ENCODE results near the gene CLIC5. TPM values are rescaled to one million over a fixed set of nuclear protein-coding genes. Genes with fewer than 3 reads are reported as not detected.
A peak's percentile ranks its signal among the peaks of the same experiment; 100 is the strongest.
"Not testable (repeated sequence)": the region's sequence is repeated elsewhere in the genome, so short reads cannot be mapped to it uniquely, and the experiment has no call there.

Gene CLIC5
- total RNA-seq, 2 donors from 2014 or later = 170 to 205 TPM

GRCh38 chr6:45949256-45949655 lies 66.4 kb downstream of the CLIC5 start:
- intact Hi-C loops (cut with DNase I, micrococcal nuclease) = no loop called here
- peak; percentile 59 for ATAC-seq

DNA sequence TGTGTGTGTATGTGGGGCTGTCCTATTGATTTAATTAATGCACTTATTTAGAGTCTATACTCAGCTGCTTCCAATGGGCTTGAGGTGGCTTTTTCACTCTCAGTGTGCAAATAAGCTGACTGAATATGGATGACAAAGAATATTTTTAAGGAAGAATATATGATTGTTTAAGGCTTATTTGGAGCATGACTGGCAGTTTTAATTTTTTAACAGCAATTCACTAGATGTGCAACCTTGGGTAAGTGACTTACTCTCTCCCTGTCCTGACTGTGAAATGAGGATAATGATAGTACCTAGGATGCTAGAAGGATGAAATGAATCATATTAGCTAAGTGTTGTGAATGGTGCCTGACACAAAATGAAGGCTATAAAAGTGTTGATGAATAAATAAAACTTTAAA lies 67.9 kb downstream of the CLIC5 start:
- ATAC-seq (no peak), DNase-seq (no peak)
- intact Hi-C loops (cut with DNase I, micrococcal nuclease) = no loop called here

More at GRCh38 chr6:45949256-45949655, 66.4 kb downstream of the CLIC5 start:
- DNase-seq = peak in 1 of 2 donors; percentile 50

DNA sequence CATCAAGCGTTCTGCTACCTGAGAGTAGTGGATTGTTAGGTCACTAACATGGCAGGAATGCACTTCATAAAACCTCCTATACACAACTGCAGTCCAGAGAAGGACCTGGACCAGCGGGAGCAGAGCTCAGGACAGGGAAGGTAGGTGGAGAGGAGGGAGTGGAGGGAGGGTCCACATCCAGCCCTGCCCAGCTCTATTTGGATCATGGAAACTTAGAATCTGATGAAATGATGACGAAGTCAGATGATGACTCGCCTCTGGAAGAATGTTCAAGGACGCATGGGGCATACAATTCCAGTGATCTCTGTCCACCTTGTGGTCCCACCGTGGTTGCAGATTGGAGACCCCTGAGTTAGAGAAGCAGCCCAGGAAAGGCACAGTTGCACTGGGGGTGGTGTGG lies 68.8 kb downstream of the CLIC5 start:
- intact Hi-C loops (cut with DNase I, micrococcal nuclease) = no loop called here
- ATAC-seq (no peak), DNase-seq (no peak)

GRCh38 chr6:45946352-45946751 lies 69.3 kb downstream of the CLIC5 start:
- ATAC-seq (no peak), DNase-seq (no peak)
- intact Hi-C loops (cut with DNase I, micrococcal nuclease) = no loop called here

- intact Hi-C loops (cut with DNase I, micrococcal nuclease) = no loop called here
- no peak for DNase-seq
- ATAC-seq = no peak
Observed at GRCh38 chr6:45942953-45943352, 72.7 kb downstream of the CLIC5 start.

DNA sequence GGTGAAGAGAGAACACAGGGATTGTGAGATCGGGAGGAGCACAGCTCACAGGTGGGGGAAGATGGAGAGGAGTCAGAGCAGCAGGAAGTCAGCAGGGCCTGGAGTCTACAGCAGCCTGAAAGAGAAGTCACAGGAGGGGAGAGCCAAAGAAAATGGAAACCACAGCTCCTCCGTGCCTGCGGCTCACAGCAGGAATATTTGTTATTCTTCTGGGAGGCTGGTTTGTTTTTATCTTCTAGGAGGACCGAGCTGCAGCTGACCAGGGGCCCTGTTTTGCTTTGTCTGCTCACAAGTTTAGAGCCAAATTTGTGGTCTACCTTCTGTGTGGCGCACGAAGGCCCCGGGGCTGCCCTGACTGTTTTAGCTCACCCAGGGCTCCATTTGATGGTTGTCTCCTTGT lies 81.8 kb downstream of the CLIC5 start:
- intact Hi-C loops (cut with DNase I, micrococcal nuclease) = no loop called here
- DNase-seq (no peak), ATAC-seq (no peak)

DNA sequence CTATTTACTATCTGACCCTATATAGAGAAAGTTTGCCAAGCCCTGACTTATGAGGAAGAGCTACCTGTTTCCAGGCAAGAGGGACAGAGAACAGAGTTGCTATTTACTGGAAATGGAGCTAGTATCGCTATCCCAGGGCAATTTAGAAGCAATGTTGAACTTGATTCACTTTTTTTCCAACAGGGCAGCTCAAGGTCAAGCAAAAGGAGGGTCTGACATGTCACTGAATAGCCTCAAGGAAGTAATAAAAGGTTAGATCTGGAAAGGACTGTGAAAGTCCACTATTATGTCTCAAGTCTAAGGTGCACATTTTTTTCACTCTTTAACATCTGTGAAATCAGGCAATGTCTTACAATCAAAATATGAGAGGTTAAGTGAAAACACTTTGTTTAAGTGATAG lies 84.4 kb downstream of the CLIC5 start:
- ATAC-seq (peak; percentile 83), DNase-seq (no peak)
- intact Hi-C loops (cut with DNase I, micrococcal nuclease) = no loop called here

DNA sequence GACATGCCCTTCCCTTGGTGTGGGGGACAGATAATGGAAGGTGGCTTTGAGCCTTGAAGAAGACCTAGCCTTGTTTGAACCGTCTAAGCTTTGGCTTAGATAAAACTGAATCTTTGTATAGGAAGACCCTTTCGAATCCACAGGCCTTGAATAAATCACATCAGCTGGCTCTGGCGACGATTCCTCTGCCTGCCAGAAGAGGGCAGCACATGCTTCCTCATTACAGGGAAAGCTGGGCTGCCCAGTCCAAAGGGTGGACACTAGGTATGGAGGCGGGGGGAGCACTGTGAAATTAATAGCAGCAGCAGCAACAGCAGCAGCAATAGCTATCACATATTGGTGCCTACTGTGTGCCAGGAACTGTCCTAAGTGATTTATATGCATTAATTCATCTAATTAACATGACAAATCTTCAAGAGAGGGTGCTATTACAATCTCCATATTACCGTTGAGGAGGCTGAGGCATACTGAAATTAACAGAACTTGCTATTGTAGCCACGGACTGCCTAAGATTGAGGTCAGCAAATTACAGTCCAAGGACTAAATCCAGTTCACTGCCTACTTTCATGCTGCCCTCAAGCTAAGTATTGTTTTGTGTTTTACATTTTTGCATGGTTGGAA lies 85.1 kb downstream of the CLIC5 start:
- ATAC-seq = peak; percentile 78
- intact Hi-C loops (cut with DNase I, micrococcal nuclease) = no loop called here
- DNase-seq = peak; percentile 63 to 71

DNA sequence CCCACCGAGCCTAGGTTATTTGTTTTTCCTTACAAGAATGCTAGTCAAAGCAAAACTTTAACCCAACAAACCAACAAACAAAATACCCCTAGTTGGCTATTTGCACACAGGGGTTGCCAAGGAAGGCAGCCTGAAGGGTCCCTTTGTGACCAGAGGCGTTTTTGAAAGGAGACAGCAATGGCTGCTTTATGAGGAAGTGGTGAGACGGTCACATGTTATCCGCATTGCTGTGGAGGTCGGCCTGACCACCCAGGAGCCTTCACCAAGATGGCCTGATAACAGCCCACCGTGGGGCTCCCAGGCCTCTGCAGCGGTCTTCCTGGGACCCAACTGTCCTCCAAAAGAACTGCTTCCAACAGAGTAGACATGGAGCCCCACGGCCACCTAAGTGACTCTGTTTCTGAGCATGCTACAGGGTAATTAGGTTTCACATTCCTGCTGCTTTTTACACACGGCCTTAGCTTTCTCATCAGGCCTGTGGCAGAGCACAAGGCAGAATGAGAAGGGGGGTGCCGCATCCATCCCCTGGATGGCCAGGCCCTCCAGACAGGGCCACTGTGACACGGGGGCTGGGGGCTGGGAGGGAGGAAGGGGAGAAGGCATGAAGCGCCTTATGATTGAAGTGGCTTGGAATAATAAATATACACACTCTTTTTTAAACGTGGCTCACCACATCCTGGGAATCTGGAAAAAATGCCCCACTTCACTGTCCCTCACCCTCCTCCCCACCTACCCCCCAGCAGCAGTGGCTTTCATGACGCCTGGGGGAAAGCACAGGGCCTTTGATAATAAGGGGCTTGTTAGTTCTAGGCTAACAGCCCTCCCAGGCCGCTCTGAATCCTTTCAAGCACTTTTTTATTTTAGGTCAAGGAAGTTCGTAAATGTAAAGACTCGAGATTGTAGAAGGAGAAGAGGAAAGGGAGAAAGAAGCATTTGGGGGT lies 86.0 kb downstream of the CLIC5 start:
- DNase-seq (no peak), ATAC-seq (no peak)
- intact Hi-C loops (cut with DNase I, micrococcal nuclease) = loop anchor here in 1 of 2 donors (10.0 kb wide), 1 partner anchor 1275 kb away; no protein-coding TSS in a partner anchor

DNA sequence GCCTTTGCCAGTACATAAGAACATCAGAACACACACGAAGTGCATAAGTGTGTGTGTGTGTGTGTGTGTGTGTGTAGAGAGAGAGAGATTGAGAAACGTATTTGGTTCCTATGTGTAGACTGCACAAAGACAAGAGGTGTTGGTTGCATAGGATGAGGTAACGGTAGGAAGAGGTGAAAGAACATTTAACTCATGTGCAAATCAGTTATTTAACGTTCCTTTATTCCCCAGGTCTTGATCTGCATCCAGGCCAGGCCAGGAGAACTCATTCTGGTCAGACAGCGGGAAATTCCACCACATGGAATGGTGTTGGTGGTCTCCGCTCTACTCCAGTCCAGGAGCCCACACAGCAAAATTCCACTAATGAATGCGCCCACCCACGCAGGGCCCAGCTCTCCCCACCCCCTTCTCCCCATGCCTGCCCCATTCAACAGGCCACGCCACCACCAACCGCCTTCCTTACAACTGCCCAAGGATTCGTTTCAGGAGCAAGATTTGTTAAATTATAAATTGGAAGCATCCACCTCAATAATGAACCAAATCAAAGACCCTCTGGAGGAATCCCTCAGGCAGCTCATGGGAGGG lies 86.8 kb downstream of the CLIC5 start:
- intact Hi-C loops (cut with DNase I, micrococcal nuclease) = loop anchor here in 1 of 2 donors (10.0 kb wide), 1 partner anchor 1274 kb away; no protein-coding TSS in a partner anchor
- ATAC-seq (no peak), DNase-seq (no peak)

GRCh38 chr6:45927421-45928320 lies 88.0 kb downstream of the CLIC5 start:
- ATAC-seq = no peak
- intact Hi-C loops (cut with DNase I, micrococcal nuclease) = loop anchor here in 1 of 2 donors (10.0 kb wide), 1 partner anchor 1273 kb away; no protein-coding TSS in a partner anchor

GRCh38 chr6:45926423-45926822 lies 89.2 kb downstream of the CLIC5 start:
- not testable (repeated sequence) for ATAC-seq
- intact Hi-C loops (cut with DNase I, micrococcal nuclease) = loop anchor here in 1 of 2 donors (10.0 kb wide), 1 partner anchor 1272 kb away; no protein-coding TSS in a partner anchor

More at GRCh38 chr6:45927421-45928320, 88.0 kb downstream of the CLIC5 start:
- no peak for DNase-seq

DNA sequence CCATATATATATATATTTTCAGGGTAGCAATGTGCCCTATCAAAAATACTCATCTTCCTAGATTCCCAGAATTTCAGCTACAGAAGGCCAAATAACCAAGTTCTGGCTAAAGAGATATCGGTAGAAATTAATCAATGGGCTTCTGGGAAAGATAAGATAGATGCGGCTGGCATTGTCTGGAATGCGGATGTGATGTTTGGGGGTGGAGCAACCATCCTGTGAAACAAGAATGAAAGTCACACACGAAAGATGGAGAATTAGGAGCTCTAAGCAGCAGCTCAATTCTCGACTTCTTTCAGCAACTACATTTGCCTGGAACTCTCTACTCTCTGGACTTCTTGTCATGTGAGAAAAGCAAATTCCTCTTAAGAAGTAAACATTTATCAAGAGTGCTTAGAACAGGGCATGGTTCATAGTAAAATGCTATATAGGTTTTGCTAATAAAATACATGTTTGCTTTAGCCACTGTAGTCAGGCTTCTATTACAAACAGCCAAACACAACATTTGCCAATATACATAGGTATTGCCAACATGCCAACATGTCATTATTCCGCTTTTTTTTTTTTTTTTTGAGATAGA lies 90.8 kb downstream of the CLIC5 start:
- intact Hi-C loops (cut with DNase I, micrococcal nuclease) = loop anchor here in 1 of 2 donors (10.0 kb wide), 1 partner anchor 1270 kb away; no protein-coding TSS in a partner anchor
- ATAC-seq (no peak), DNase-seq (no peak)

More at GRCh38 chr6:45926423-45926822, 89.2 kb downstream of the CLIC5 start:
- DNase-seq = not testable (repeated sequence)

DNA sequence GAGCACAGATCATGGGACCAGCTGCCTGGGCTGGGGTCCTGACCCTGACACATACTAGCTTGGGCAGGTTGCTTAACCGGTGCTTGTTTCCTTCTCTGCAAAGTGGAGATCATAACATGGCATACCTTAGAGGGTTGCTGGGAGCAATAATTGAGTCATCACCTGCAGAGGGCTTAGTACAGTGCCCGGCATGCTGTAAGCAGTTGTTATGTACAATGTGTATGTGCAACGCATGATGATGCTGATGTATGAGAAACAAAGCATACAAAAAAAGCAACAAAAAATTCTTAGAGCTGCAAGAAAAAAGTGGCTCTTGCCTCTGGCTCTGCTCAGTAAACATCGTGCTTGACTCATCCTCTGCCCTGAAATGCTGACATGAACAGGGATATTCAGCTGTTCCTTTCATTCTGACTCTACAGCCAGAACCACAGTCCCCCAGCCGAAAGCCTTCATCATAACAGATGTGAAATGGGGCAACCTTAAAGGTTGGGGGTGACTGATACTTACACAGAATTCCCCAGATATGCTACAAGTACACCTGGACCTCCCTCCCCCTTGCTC lies 91.7 kb downstream of the CLIC5 start:
- ATAC-seq (peak; percentile 16), DNase-seq (no peak)
- intact Hi-C loops (cut with DNase I, micrococcal nuclease) = loop anchor here in 1 of 2 donors (10.0 kb wide), 1 partner anchor 1269 kb away; no protein-coding TSS in a partner anchor

DNA sequence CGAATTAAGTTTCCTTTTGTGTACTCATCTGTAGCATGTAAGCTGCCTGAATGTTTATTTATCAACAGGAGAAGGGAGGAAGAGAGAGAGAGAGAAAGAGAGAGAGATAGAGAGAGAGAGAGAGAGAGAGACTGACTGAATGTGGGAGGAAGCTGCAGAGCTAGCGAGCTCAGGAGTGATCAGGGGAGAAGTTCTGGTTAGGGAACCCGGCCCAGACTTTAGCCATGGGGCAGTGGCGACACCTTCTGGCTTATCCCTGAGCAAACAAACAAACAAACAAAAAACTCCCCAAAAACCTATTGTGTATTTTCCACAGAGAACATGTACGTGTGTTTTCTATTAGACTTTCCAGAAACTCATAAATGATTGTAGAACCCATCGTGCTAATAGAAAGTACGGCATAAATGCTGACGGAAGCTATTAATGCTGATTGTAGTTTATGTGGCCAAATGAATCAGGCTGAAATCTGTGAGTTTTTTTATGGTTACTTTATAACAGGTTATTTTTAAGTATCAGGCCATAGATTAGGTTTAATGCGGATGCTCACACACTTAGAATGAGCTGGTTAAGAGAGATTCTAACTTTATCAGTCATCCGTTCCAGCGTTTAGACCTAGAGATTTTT lies 92.8 kb downstream of the CLIC5 start:
- peak; percentile 48 to 55 for DNase-seq
- intact Hi-C loops (cut with DNase I, micrococcal nuclease) = loop anchor here in 1 of 2 donors (10.0 kb wide), 1 partner anchor 1268 kb away; no protein-coding TSS in a partner anchor
- ATAC-seq = peak; percentile 54

DNA sequence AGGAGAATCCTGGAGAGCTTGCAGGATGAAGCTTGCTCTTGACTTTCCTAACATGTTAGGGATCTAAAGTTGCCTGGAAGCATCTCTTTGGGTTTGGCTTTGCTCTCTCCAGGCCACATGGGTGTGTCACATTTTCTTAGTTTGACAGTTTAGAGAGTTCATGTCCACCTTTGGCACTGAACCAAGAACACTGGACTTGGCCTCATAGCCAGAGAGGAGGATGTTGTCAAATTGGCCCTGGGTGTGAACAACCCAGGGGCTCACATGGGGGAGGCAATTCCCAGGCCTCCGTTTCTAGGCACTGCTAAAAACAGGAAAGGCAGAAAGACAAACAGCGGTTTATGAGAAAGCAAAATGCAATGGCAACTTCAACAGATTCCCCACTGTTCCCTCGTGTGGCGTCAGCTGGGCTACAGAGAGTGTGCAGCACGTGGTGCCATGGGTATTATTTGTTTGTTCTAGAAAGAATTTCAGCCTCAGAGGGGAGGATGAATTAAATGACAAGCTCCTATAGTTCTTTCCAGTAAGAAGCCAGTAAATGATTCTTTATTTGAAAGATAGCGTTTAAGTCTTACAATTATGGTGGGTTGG lies 93.9 kb downstream of the CLIC5 start:
- DNase-seq = no peak
- peak; percentile 37 for ATAC-seq
- intact Hi-C loops (cut with DNase I, micrococcal nuclease) = loop anchor here in 1 of 2 donors (10.0 kb wide), 1 partner anchor 1267 kb away; no protein-coding TSS in a partner anchor
